ENCODE data around the gene FBXO11.

GRCh38 chr2:47870641-47871540 is 35.4 kb downstream of the FBXO11 start:
- no peak for TF ChIP-seq CTCF (IDR thresholded peaks at IDR 0.05)
- no peak for TF ChIP-seq POLR2A (IDR thresholded peaks at IDR 0.05)

Data from adrenal gland (tissue), 5 donors.